HG03060 (cell line): ENCODE results near the gene NT5C1B.

ENCODE experiments used
- ATAC-seq: cut with Tn5 transposase; IDR thresholded peaks from one replicate; pipeline ENCODE4 v1.9.1; 2021; ENCODE audit warnings: low read depth, moderate number of reproducible peaks; ENCODE audit not compliant: unreplicated experiment

The NT5C1B gene

GRCh38 chr2:18552351-18553077 lies 36.9 kb downstream of the NT5C1B start:
- no peak for ATAC-seq

GRCh38 chr2:18551623-18552022 lies 37.7 kb downstream of the NT5C1B start:
- no peak for ATAC-seq

- no peak for ATAC-seq
Measured at GRCh38 chr2:18551169-18551568, 38.2 kb downstream of the NT5C1B start.

GRCh38 chr2:18550433-18550832 lies 38.9 kb downstream of the NT5C1B start:
- ATAC-seq = no peak

- no peak for ATAC-seq
Measured at GRCh38 chr2:18549083-18549482, 40.3 kb downstream of the NT5C1B start.

- ATAC-seq = no peak
Measured at GRCh38 chr2:18548621-18549020, 40.7 kb downstream of the NT5C1B start.

GRCh38 chr2:18546567-18546966 lies 42.8 kb downstream of the NT5C1B start:
- ATAC-seq = no peak

GRCh38 chr2:18545384-18545783 lies 44.0 kb downstream of the NT5C1B start:
- no peak for ATAC-seq

- no peak for ATAC-seq
Measured at GRCh38 chr2:18544171-18544570, 45.2 kb downstream of the NT5C1B start.

- no peak for ATAC-seq
Measured at GRCh38 chr2:18540872-18541271, 48.5 kb downstream of the NT5C1B start.

- no peak for ATAC-seq
Measured at GRCh38 chr2:18536697-18537096, 52.7 kb downstream of the NT5C1B start.

- ATAC-seq = no peak
Measured at GRCh38 chr2:18536100-18536499, 53.3 kb downstream of the NT5C1B start.

GRCh38 chr2:18531194-18531593 lies 58.2 kb downstream of the NT5C1B start:
- no peak for ATAC-seq

GRCh38 chr2:18527822-18528221 lies 61.5 kb downstream of the NT5C1B start:
- no peak for ATAC-seq

GRCh38 chr2:18527326-18527725 lies 62.0 kb downstream of the NT5C1B start:
- no peak for ATAC-seq

GRCh38 chr2:18526429-18526828 lies 62.9 kb downstream of the NT5C1B start:
- ATAC-seq = no peak

- no peak for ATAC-seq
Measured at GRCh38 chr2:18525852-18526251, 63.5 kb downstream of the NT5C1B start.

GRCh38 chr2:18525236-18525635 lies 64.1 kb downstream of the NT5C1B start:
- ATAC-seq = no peak

- no peak for ATAC-seq
Measured at GRCh38 chr2:18522484-18523146, 66.8 kb downstream of the NT5C1B start.

GRCh38 chr2:18520451-18521425 lies 68.6 kb downstream of the NT5C1B start:
- peak; percentile 89 for ATAC-seq

- ATAC-seq = no peak
Measured at GRCh38 chr2:18519914-18520450, 69.4 kb downstream of the NT5C1B start.
